GM23338 (cell line): ENCODE data around the gene SRCAP. TPM values are rescaled to one million over a fixed set of nuclear protein-coding genes. Genes with fewer than 3 reads are reported as not detected.

Experiments
- ATAC-seq: fragments of 200-7000 bp; cut with Tn5 transposase; 3 replicates; pipeline ENCODE4 v1.9.1; 2020
- DNase-seq: peaks from one replicate; pipeline ENCODE4 v3.0.0-alpha.2; 2015; ENCODE audit warnings: low spot score
- H2AFZ ChIP-seq: fragments of 200-600 bp; sonication (generic); 2 replicates; pipeline ENCODE4 v1.8.0; 2016; ENCODE audit warnings: antibody characterized with exemption, mild to moderate bottlenecking, moderate library complexity
- H3F3A ChIP-seq: fragments of 200-600 bp; sonication (generic); replicated peaks from 2 replicates; pipeline ENCODE4 v1.8.0; 2017; ENCODE audit warnings: antibody characterized with exemption, mixed run types, low read depth
- H3K27ac ChIP-seq: fragments of 200-600 bp; sonication (generic); 2 replicates; pipeline ENCODE4 v1.6.1; 2016; ENCODE audit warnings: low read depth
- H3K27me3 ChIP-seq: fragments of 200-600 bp; sonication (generic); 2 replicates; pipeline ENCODE4 v1.8.0; 2016; ENCODE audit warnings: mild to moderate bottlenecking, mixed run types, moderate library complexity; ENCODE audit not compliant: insufficient read depth
- H3K36me3 ChIP-seq: fragments of 200-600 bp; sonication (generic); 2 replicates; pipeline ENCODE4 v1.8.0; 2016; ENCODE audit warnings: mild to moderate bottlenecking; ENCODE audit not compliant: insufficient read depth
- H3K4me1 ChIP-seq: fragments of 200-600 bp; sonication (generic); 2 replicates; pipeline ENCODE4 v1.8.0; 2016; ENCODE audit warnings: mild to moderate bottlenecking, moderate library complexity; ENCODE audit not compliant: insufficient read depth
- H3K4me2 ChIP-seq: fragments of 200-600 bp; sonication (generic); 2 replicates; pipeline ENCODE4 v1.7.1; 2017; ENCODE audit warnings: mixed run types
- H3K4me3 ChIP-seq: fragments of 200-600 bp; sonication (generic); 2 replicates; pipeline ENCODE4 v1.6.1; 2016; ENCODE audit warnings: mixed run types
- H3K79me2 ChIP-seq: fragments of 200-600 bp; sonication (generic); replicated peaks from 2 replicates; pipeline ENCODE4 v1.8.0; 2017; ENCODE audit warnings: mild to moderate bottlenecking; ENCODE audit not compliant: insufficient read depth
- H3K9me2 ChIP-seq: fragments of 200-600 bp; sonication (generic); 2 replicates; pipeline ENCODE4 v1.8.0; 2017; ENCODE audit not compliant: insufficient read depth
- H4K20me1 ChIP-seq: fragments of 200-600 bp; sonication (generic); replicated peaks from 2 replicates; pipeline ENCODE4 v1.8.0; 2017; ENCODE audit warnings: mild to moderate bottlenecking; ENCODE audit not compliant: insufficient read depth
- H3K27ac Mint-ChIP-seq: 2 replicates; pipeline ENCODE4 v1.8.0; 2020; ENCODE audit warnings: inconsistent platforms, mild to moderate bottlenecking, moderate library complexity, mixed read lengths
- H3K27me3 Mint-ChIP-seq: 3 replicates; pipeline ENCODE4 v1.8.0; 2022; ENCODE audit warnings: low read depth, mild to moderate bottlenecking, moderate library complexity, mixed read lengths, inconsistent platforms; ENCODE audit not compliant: insufficient read depth, poor library complexity
- H3K36me3 Mint-ChIP-seq: 3 replicates; pipeline ENCODE4 v1.8.0; 2021; ENCODE audit warnings: low read depth, mild to moderate bottlenecking, inconsistent platforms, moderate library complexity, mixed read lengths
- H3K4me1 Mint-ChIP-seq: 3 replicates; pipeline ENCODE4 v1.8.0; 2020; ENCODE audit warnings: mild to moderate bottlenecking, inconsistent platforms, mixed read lengths
- H3K4me3 Mint-ChIP-seq: 3 replicates; pipeline ENCODE4 v1.8.0; 2021; ENCODE audit warnings: moderate library complexity, mild to moderate bottlenecking, inconsistent platforms, mixed read lengths
- H3K9me3 Mint-ChIP-seq: 3 replicates; pipeline ENCODE4 v1.8.0; 2020; ENCODE audit warnings: moderate library complexity, mild to moderate bottlenecking, inconsistent platforms, mixed read lengths
- CREB1 ChIP-seq: fragments of 250-450 bp; sonication (Bioruptor Pico); IDR thresholded peaks from 2 replicates; pipeline ENCODE4 v1.5.0; 2020; ENCODE audit warnings: low read depth, mild to moderate bottlenecking, moderate library complexity
- EZH2 ChIP-seq: fragments of 200-600 bp; sonication (generic); IDR thresholded peaks from one replicate; pipeline ENCODE4 v1.8.0; 2017; ENCODE audit warnings: antibody characterized with exemption, mild to moderate bottlenecking, low read depth; ENCODE audit not compliant: unreplicated experiment
- EZH2phosphoT487 ChIP-seq: fragments of 200-600 bp; sonication (generic); IDR thresholded peaks from one replicate; pipeline ENCODE4 v1.8.1; 2018; ENCODE audit warnings: antibody characterized with exemption; ENCODE audit not compliant: unreplicated experiment
- JUNB ChIP-seq: IDR thresholded peaks from one replicate; pipeline ENCODE4 v1.6.1; 2016; ENCODE audit warnings: antibody characterized with exemption; ENCODE audit not compliant: unreplicated experiment
- NANOG ChIP-seq: IDR thresholded peaks from 2 replicates; pipeline ENCODE4 v1.6.1; 2016; ENCODE audit warnings: antibody characterized with exemption, borderline replicate concordance
- POLR2AphosphoS5 ChIP-seq: IDR thresholded peaks from 2 replicates; pipeline ENCODE4 v1.6.1; 2016; ENCODE audit warnings: antibody characterized with exemption, low read depth
- STAT1 ChIP-seq: IDR thresholded peaks from one replicate; pipeline ENCODE4 v1.6.1; 2016; ENCODE audit warnings: antibody characterized with exemption; ENCODE audit not compliant: unreplicated experiment
- ZNF114 ChIP-seq: fragments of 250-450 bp; sonication (Bioruptor Pico); IDR thresholded peaks from 2 replicates; pipeline ENCODE4 v1.5.0; 2020; ENCODE audit warnings: mild to moderate bottlenecking, moderate library complexity
- ZNF331 ChIP-seq: fragments of 250-450 bp; sonication (Bioruptor Pico); IDR thresholded peaks from 2 replicates; pipeline ENCODE4 v1.5.0; 2020; ENCODE audit warnings: low read depth, mild to moderate bottlenecking, moderate library complexity
- polyA plus RNA-seq: library from polyadenylated mRNA; unstranded; fragments of >200 nt; fragmentation: Nextera tagmentation; extraction: Ambion mirVana; gene quantifications from 2 replicates; pipeline ENCODE4 v1.2.1, GENCODE V29; 2016
- total RNA-seq: library from RNA; depleted of rRNA; stranded (reverse); fragments of >200 nt; shearing (Covaris generic); gene quantifications from 2 replicates; pipeline ENCODE4 v1.2.3, GENCODE V29; 2014
- TF ChIP-seq, protein P1 (sequence below): fragments of 250-450 bp; sonication (Bioruptor Pico); IDR thresholded peaks from 2 replicates; pipeline ENCODE4 v1.5.0; 2020; ENCODE audit warnings: mild to moderate bottlenecking, moderate library complexity
- TF ChIP-seq, protein P2 (sequence below): IDR thresholded peaks from one replicate; pipeline ENCODE4 v1.6.1; 2018; ENCODE audit warnings: antibody characterized with exemption; ENCODE audit not compliant: unreplicated experiment

SRCAP gene
- total and polyA plus RNA-seq, 2 experiments from 2014 or later, result 15.3 to 38.4 TPM

DNA sequence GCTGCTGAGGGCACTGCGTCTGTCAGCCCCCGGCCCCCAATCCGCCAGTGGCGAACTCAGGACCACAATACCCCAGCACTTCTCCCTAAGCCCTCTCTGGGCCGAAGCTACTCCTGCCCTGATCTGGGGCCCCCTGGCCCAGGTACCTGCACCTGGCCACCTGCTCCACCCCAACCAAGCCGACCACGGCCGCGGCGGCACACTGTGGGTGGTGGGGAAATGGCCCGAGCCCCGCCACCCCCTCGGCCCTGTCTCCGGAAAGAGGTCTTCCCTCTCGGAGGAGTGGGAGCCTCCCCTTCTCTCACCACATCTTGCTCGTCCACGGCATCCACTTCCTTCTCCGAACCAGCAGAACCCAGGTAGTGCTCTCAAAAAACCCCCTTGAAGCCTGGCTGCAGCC is 44.1 kb upstream of the SRCAP start:
- peaks cover 37% of the 10 kb centered on the region for H3K27me3 Mint-ChIP-seq
- no peak overlapping the region for H3K4me3 Mint-ChIP-seq

DNA sequence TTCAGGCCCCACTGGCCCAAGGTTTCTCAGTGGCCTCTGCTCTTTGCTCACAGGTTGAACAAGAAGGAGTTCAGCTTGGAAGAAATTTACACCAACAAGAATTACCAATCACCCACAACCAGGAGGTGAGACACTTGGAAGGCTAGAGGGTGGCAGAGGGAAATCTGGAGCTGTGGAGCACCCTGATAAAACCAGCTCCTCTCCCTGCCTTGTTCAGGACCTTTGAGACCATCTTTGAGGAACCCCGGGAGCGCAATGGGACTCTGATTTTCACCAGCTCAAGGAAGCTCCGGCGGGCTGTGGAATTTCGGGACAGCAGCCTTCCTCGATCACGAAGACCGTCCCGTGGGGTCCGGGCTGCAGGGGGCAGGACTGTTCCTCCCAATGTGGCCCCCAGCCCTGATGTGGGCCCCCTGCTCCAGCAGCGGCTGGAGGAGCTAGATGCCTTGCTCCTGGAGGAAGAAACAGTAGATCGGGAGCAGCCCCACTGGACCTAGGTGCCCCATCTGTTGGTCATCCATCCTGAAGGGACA is 43.1 kb upstream of the SRCAP start:
- H3K27me3 ChIP-seq, result peaks cover 35% of the 10 kb centered on the region
- H2AFZ ChIP-seq, result no peak overlapping the region
- no peak overlapping the region for H3K4me3 Mint-ChIP-seq
- H3K36me3 Mint-ChIP-seq, result peaks cover 2% of the 10 kb centered on the region; the same call in 1 of the 3 replicates
- H3K4me1 Mint-ChIP-seq, result peaks cover 16% of the 10 kb centered on the region
- no peak for DNase-seq
- peaks cover 12% of the 10 kb centered on the region for H4K20me1 ChIP-seq
- no peak overlapping the region for H3K27ac ChIP-seq
- ATAC-seq, result no peak
- no peak overlapping the region for H3K4me2 ChIP-seq
- H3K27ac Mint-ChIP-seq, result no peak overlapping the region
- no peaks in the 10 kb centered on the region for H3K79me2 ChIP-seq
- H3K9me3 Mint-ChIP-seq, result no peaks in the 10 kb centered on the region; the same call in 2 of the 3 replicates
- H3K9me2 ChIP-seq, result no peaks in the 10 kb centered on the region
- peaks cover 10% of the 10 kb centered on the region; the same call in 1 of the 2 replicates for H3K4me1 ChIP-seq
- H3K27me3 Mint-ChIP-seq, result peaks cover 43% of the 10 kb centered on the region
- no peak overlapping the region for H3K4me3 ChIP-seq
- peaks cover 23% of the 10 kb centered on the region for H3F3A ChIP-seq
- no peaks in the 10 kb centered on the region; the same call in 1 of the 2 replicates for H3K36me3 ChIP-seq
- TF ChIP-seq STAT1 (no peak), NANOG (no peak), ZNF331 (CRISPR knock-in tag) (no peak), EZH2 (no peak), ZNF114 (CRISPR knock-in tag) (no peak), EZH2phosphoT487 (no peak), POLR2AphosphoS5 (no peak), JUNB (no peak), CREB1 (CRISPR knock-in tag) (no peak)
- TF ChIP-seq, protein P1, sequence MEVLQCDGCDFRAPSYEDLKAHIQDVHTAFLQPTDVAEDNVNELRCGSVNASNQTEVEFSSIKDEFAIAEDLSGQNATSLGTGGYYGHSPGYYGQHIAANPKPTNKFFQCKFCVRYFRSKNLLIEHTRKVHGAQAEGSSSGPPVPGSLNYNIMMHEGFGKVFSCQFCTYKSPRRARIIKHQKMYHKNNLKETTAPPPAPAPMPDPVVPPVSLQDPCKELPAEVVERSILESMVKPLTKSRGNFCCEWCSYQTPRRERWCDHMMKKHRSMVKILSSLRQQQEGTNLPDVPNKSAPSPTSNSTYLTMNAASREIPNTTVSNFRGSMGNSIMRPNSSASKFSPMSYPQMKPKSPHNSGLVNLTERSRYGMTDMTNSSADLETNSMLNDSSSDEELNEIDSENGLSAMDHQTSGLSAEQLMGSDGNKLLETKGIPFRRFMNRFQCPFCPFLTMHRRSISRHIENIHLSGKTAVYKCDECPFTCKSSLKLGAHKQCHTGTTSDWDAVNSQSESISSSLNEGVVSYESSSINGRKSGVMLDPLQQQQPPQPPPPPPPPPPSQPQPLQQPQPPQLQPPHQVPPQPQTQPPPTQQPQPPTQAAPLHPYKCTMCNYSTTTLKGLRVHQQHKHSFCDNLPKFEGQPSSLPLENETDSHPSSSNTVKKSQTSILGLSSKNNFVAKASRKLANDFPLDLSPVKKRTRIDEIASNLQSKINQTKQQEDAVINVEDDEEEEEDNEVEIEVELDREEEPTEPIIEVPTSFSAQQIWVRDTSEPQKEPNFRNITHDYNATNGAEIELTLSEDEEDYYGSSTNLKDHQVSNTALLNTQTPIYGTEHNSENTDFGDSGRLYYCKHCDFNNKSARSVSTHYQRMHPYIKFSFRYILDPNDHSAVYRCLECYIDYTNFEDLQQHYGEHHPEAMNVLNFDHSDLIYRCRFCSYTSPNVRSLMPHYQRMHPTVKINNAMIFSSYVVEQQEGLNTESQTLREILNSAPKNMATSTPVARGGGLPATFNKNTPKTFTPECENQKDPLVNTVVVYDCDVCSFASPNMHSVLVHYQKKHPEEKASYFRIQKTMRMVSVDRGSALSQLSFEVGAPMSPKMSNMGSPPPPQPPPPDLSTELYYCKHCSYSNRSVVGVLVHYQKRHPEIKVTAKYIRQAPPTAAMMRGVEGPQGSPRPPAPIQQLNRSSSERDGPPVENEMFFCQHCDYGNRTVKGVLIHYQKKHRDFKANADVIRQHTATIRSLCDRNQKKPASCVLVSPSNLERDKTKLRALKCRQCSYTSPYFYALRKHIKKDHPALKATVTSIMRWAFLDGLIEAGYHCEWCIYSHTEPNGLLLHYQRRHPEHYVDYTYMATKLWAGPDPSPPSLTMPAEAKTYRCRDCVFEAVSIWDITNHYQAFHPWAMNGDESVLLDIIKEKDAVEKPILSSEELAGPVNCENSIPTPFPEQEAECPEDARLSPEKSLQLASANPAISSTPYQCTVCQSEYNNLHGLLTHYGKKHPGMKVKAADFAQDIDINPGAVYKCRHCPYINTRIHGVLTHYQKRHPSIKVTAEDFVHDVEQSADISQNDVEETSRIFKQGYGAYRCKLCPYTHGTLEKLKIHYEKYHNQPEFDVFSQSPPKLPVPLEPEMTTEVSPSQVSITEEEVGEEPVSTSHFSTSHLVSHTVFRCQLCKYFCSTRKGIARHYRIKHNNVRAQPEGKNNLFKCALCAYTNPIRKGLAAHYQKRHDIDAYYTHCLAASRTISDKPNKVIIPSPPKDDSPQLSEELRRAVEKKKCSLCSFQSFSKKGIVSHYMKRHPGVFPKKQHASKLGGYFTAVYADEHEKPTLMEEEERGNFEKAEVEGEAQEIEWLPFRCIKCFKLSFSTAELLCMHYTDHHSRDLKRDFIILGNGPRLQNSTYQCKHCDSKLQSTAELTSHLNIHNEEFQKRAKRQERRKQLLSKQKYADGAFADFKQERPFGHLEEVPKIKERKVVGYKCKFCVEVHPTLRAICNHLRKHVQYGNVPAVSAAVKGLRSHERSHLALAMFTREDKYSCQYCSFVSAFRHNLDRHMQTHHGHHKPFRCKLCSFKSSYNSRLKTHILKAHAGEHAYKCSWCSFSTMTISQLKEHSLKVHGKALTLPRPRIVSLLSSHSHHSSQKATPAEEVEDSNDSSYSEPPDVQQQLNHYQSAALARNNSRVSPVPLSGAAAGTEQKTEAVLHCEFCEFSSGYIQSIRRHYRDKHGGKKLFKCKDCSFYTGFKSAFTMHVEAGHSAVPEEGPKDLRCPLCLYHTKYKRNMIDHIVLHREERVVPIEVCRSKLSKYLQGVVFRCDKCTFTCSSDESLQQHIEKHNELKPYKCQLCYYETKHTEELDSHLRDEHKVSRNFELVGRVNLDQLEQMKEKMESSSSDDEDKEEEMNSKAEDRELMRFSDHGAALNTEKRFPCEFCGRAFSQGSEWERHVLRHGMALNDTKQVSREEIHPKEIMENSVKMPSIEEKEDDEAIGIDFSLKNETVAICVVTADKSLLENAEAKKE (CRISPR knock-in tag), result no peak
- TF ChIP-seq, protein P2, sequence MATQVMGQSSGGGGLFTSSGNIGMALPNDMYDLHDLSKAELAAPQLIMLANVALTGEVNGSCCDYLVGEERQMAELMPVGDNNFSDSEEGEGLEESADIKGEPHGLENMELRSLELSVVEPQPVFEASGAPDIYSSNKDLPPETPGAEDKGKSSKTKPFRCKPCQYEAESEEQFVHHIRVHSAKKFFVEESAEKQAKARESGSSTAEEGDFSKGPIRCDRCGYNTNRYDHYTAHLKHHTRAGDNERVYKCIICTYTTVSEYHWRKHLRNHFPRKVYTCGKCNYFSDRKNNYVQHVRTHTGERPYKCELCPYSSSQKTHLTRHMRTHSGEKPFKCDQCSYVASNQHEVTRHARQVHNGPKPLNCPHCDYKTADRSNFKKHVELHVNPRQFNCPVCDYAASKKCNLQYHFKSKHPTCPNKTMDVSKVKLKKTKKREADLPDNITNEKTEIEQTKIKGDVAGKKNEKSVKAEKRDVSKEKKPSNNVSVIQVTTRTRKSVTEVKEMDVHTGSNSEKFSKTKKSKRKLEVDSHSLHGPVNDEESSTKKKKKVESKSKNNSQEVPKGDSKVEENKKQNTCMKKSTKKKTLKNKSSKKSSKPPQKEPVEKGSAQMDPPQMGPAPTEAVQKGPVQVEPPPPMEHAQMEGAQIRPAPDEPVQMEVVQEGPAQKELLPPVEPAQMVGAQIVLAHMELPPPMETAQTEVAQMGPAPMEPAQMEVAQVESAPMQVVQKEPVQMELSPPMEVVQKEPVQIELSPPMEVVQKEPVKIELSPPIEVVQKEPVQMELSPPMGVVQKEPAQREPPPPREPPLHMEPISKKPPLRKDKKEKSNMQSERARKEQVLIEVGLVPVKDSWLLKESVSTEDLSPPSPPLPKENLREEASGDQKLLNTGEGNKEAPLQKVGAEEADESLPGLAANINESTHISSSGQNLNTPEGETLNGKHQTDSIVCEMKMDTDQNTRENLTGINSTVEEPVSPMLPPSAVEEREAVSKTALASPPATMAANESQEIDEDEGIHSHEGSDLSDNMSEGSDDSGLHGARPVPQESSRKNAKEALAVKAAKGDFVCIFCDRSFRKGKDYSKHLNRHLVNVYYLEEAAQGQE, result no peak

More for the DNA sequence above, 44.1 kb upstream of the SRCAP start:
- H3K4me1 ChIP-seq, result peaks cover 4% of the 10 kb centered on the region; the same call in 1 of the 2 replicates
- no peaks in the 10 kb centered on the region for H3K9me2 ChIP-seq
- TF ChIP-seq POLR2AphosphoS5 (no peak), NANOG (no peak), ZNF331 (CRISPR knock-in tag) (no peak)
- H3K79me2 ChIP-seq, result no peaks in the 10 kb centered on the region
- ATAC-seq (no peak), DNase-seq (no peak)
- H3K27ac ChIP-seq, result no peak overlapping the region
- peaks cover 15% of the 10 kb centered on the region for H3F3A ChIP-seq
- H3K36me3 ChIP-seq, result no peaks in the 10 kb centered on the region; the same call in 1 of the 2 replicates
- no peak overlapping the region for H3K4me2 ChIP-seq
- Mint-ChIP-seq H3K27ac (no peak overlapping the region), H3K36me3 (peaks cover 2% of the 10 kb centered on the region; the same call in 1 of the 3 replicates), H3K9me3 (no peaks in the 10 kb centered on the region; the same call in 2 of the 3 replicates), H3K4me1 (peaks cover 16% of the 10 kb centered on the region)
- peaks cover 2% of the 10 kb centered on the region; the same call in 1 of the 2 replicates for H4K20me1 ChIP-seq
- H3K4me3 ChIP-seq, result no peak overlapping the region
- H2AFZ ChIP-seq, result no peak overlapping the region
- H3K27me3 ChIP-seq, result peaks cover 25% of the 10 kb centered on the region
